HG02759 (cell line): ENCODE measurements around the gene NR4A3.

Experiments
- ATAC-seq: cut with Tn5 transposase; IDR thresholded peaks from one replicate; pipeline ENCODE4 v1.9.1; 2021; ENCODE audit warnings: mild to moderate bottlenecking, moderate library complexity; ENCODE audit not compliant: unreplicated experiment

NR4A3 gene

DNA sequence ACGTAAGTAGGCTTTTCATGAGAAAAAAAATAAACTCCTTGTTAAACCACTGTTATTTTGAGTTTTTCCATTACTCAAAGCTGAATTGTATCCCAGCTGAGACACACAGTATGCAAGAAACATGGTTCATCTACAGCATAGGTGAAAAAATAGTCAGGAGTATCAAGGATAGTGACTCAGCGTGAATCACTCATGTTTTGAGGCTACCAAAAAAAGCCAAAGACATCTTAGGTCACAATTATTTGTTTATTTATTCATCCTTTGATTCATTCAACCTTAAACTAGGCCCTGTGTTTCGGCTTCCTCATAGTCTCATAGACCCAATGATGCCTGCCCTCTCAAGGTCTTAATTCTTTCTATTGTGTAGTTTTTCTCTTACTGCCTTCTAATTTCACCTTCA, 51.8 kb downstream of the NR4A3 start:
- no peak for ATAC-seq

DNA sequence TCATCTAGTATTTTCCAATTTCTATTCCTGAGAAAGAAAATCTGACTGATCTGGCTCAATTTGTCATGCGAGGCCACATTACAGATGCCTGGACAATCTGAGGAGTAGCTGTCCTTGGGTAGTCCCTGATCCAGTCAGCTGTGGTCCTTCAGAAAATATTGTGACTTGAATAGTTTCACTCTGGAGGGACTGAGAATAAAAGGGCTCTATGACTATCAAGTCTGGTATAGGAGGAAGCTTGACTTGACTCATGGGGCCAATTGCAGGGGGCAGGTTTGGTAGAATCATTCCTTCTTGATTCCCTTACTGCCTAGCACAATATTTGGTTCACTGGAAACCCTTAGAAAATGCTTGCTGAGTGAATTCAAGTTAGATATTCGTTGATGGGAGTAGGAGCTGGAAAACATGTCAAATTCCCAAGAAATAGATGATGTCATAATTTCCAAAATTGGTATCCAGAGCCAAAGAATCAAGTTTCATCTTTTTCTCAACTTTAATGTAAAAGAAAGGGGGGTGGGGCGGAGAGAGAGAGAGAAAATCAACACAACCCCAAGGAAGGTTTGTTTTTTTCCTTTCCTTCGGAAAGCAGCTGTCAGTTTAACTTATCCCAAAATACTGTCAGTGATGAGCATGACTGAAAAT, 52.4 kb downstream of the NR4A3 start:
- ATAC-seq = no peak

DNA sequence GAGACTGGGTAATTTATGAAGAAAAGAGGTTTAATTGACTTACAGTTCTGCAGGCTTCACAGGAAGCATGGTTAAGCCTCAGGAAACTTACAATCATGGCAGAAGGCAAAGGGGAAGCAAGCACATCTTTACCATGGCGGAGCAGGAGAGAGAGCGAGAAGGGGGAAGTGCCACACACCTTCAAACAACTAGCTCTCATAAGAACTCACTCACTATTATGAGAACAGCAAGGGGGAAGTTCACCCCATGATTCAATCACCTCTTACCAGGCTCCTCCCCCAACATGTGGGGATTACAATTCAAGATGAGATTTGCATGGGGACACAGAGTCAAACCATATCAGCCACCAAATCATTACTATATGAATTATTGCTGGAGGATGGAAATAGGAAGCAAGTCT, 54.5 kb downstream of the NR4A3 start:
- ATAC-seq = no peak

DNA sequence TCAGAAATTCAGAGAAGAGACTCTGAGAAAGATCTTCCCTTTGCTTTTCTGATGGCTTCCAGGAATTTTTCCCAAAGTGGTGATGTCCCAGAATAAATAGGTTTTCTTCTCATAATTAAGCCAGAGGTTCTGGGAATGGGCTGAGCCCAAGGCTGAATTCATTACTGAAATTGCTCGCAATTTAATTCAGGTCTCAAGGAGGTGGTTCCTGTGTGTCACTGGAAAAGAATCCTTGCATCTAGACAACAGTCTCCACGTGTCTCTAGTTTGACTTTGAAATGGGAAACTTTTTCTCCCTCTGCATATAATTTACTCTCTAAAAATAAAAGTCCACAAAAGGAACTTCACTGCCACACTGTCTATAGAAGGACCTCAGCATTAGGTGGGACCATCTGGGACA, 57.0 kb downstream of the NR4A3 start:
- ATAC-seq = no peak

DNA sequence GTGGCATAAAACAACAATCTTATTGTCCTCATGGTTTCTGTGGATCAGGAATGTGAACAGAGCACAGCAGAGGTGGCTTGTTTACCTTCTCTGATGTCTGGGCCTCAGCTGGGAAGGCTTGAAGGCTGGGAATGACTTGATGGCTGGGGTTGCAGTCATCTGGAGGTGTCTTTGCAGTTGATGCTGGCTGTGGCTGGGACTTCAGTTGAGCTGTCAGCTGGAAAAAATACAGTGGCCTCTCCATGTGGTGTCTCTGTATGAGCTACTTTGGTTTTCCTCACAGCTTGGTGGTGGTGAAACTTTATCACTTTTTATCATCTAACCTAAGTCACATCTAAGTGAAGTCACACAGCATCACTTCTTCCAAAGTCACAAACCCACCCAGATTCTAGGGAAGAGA, 60.1 kb downstream of the NR4A3 start:
- ATAC-seq = no peak

DNA sequence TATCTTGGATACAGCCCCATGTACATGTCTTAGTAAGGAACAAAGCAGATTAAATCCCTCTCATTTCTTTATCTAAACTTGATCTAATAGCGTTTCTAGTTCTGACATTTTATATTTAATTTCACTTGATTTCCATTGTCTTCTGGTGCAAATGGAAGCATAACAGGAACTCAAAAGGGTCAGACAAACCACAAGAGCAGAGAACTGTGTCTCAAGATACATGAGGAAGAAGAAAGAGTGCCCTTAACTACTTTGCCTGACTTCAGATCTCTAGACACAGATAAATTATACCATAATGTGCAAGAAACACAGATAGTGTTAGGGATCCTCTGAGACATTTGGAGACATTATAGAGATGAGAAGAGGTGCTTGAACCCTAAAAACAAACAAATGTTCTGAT, 64.1 kb downstream of the NR4A3 start:
- no peak for ATAC-seq

DNA sequence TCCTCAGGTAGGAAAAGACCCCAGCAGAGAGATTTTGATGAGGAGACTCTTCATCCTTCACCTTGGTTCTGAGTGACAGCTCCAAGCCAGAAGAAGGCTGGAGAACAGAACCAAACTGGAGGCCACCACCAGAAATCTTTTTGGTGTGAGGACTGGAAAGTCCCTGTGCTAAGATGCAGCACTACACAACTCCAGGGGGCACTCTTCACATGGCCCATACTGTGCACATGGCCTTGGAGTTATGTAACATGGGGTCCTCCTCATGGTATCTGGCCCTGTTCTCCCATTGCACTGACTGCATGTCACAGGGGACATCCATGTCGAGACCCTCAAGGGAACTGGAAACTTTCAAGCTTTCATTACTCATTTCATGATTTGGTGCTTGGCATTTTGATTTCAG, 67.4 kb downstream of the NR4A3 start:
- no peak for ATAC-seq

DNA sequence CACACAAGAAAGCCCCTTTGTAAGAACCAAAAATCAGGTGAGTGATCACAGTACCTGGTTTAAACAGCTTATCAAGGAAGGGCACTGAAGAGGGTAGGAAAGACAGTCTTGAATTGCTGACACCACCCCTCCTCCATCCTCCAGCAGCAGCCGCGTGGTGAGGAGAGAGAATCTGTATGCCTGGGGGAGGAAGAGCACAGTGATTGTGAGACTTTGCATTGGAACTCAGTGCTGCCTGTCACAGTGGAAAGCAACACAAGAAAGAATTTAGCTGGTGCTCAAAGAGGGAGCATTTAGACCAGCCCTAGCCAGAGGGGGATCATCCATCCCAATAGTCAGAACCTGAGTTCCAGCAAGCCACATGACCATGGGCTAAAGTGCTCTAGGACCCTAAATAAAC, 73.1 kb downstream of the NR4A3 start:
- ATAC-seq = no peak

DNA sequence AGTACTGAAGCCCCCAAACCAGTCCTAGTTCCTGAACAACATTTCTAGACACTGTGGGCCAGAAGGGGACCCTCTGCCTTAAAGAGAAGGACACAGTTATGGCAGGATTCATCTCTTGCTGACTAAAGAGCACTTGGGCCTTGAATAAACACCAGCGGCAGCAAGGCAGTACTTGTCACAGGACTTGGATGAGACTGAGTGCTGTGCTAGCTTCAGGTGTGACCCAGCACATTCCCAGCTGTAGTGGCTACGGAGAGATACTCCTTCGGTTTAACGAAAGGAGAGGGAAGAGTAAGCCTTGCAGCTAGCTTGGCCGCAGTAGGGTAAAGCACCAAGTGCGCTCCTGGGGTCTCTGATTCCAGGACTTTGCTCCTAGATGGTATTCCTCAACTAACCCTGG, 73.8 kb downstream of the NR4A3 start:
- no peak for ATAC-seq

DNA sequence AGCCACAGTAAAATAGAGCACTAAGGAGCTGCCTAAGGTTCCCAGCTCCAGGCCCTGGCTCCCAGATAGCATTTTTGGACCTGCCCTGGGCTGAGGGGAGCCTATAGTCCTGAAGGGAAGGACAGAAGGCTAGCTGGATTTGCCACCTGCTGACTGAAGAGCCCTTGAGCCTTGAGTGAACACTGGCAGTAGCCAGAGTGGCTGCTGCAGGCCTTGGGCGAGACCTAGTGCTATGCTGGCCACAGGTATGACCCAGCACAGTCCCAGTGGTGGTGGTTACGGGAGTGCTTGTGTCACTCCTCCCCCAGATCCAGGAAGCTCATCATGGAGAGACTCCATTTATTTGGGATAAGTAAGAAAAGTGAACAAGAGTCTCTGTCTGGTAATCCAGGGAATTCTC, 74.4 kb downstream of the NR4A3 start:
- no peak for ATAC-seq

DNA sequence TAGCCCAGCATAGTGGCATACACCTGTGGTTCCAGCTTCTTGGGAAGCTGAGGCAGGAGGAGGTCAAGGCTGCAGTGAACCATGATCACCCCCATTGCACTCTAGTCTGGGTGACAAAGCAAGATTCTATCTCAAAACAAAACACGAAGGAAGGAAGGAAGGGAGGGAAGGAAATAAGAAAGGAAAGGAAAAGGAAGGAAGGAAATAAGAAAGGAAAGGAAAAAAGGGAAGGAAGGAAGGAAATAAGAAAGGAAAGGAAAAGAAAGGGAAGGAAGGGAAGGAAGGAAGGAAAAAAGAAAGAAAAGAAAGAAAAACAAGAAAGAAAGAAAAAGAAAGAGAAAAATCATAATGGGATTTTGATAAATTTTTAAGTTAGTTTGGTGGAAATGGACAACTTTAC, 81.7 kb downstream of the NR4A3 start:
- ATAC-seq = no peak

DNA sequence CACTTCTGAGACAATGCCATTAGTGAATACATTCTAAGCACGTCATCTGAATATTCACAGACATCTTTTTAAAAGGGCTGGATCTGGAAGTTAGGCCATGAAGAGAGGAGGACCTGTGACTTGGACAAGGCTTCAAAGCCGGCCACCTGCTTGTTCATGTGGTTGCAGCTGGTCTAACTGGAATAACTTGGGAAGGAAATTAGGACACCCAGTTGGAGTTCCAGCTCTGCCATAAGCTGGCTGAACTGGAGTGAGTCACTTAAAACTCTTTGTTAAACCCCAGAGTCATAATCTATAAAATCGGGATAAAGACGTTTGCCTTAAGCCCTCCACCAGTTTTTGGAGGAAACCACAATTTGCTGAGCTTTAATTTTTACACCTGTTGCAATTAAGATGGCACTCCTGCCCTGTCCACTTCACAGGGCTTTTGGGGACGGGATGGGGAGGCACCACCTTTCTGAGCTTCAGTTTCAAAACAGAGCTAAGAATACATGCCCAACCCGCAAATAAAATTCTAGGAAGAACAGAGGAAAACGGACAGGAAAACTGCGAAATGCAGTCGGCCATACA, 84.2 kb downstream of the NR4A3 start:
- peak; percentile 1 for ATAC-seq

DNA sequence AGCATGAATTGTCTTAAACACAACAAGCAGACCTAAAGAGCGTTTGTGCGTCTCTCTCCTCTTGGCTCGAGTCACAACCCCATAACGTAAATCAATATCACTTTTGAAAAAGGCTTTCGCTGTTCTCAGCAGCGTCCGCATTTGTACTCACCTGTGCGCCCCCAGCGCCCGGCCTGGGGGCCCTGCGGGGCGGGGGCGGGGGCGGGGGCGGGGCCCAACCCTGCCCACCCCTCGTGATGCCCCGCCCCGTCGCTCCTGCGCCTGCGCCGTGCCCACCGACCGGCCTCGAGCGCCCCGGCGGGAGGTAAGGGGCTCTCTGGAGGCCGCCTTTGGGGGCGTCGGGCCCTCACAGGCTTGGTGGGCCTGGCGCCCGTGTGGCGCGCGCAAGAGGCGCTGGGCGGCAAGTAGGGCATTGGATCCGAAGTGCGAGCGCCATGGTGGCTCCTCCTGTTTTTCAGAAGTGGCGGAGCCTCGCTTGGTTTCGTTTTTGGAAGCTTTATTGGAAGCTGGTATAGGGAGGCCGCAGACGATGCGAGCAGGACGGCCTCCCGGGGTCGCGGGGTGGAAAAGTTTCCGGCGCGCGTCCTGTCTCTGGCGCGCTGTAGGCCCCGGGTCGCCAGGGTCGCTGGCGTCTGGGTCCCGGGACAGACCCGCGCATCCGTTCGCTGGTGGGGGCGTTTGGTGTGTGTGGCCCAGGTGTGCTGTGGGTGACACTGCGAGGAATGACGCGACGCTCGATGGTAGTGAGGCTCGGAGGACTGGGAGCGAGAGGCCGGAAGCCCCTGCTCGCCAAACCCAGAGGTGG, 84.9 kb downstream of the NR4A3 start, which contains the start of gene STX17:
Gene STX17 (plus strand): TSS at position 252 of the 805 bp plus-strand sequence. CDS start 8,586 bp downstream, outside the sequence.
- ATAC-seq = peak; percentile 85

DNA sequence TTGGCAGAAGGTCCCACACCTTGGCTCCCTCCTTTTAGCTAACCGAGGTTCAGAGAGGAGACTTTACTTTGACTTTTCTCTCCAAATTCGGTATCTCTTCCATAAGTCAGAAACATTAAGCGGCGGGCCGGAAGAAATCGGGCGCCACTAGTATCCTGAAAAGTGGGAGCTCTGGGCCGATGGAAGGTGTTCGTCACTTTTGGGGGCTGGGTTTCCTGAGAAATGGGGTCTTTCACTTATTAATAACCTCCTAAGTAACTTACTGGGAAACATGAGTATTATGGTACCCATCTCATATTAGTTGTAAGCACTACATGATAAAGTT, 85.5 kb downstream of the NR4A3 start:
- ATAC-seq = no peak

DNA sequence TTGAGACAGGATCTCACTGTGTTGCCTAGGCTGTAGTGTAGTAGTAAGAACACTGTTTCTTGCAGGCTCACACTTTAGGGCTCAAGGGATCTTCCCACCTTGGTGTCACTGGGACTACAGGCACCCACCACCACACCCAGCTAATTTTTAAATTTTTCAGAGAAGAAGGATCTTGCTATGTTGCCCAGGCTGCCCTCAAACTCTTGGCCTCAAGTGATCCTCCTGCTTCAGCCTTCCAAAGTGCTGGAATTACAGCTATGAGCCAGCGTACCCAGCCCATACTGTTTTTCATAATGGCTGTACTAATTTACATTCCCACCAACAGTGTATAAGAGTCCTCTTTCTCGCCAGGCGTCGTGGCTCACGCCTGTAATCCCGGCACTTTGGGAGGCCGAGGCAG, 89.9 kb downstream of the NR4A3 start:
- ATAC-seq = no peak
